H1 (cell line): ENCODE measurements around the gene KSR2. TPM values are rescaled to one million over a fixed set of nuclear protein-coding genes. Genes with fewer than 3 reads are reported as not detected.
A peak's percentile ranks its signal among the peaks of the same experiment; 100 is the strongest.

ENCODE experiments used
- CTCF ChIA-PET: fragments of 300-600 bp; sonication (Branson Sonifier 250); formaldehyde crosslinking; loops from one replicate; lab custom pipeline; 2021; ENCODE audit not compliant: partially characterized antibody; lab: Charles Lee
- POLR2A ChIA-PET: fragments of 300-600 bp; sonication (Branson Sonifier 250); formaldehyde crosslinking; loops from one replicate; lab custom pipeline; 2021; ENCODE audit warnings: inconsistent platforms; ENCODE audit not compliant: partially characterized antibody; lab: Charles Lee
- DNase-seq, 2 experiments: peaks; one replicate each; pipeline versions ENCODE4 v3.0.0 to v3.0.0-alpha.2; 2010 to 2022; ENCODE audit warnings: low spot score in 2 of 2, low read depth in 1 of 2, mixed read lengths in 1 of 2
- FAIRE-seq: peaks from 2 replicates; lab custom pipeline; 2011; peaks lifted over from hg19 to GRCh38; lab: Jason Lieb, UNC
- H2AFZ ChIP-seq: 2 replicates; pipeline ENCODE4 v1.8.1; 2012; ENCODE audit warnings: low read length, inconsistent platforms
- H2AK5ac ChIP-seq: 2 replicates; pipeline ENCODE4 v1.6.1; 2013; ENCODE audit warnings: low read depth, low read length
- H2BK120ac ChIP-seq: replicated peaks from 2 replicates; pipeline ENCODE3; 2013; ENCODE audit warnings: low read depth, low read length, inconsistent platforms
- H2BK12ac ChIP-seq: 2 replicates; pipeline ENCODE4 v1.6.1; 2013; ENCODE audit warnings: low read depth, low read length
- H2BK15ac ChIP-seq: 2 replicates; pipeline ENCODE4 v1.6.1; 2013; ENCODE audit warnings: low read length
- H2BK20ac ChIP-seq: 2 replicates; pipeline ENCODE4 v1.6.1; 2013; ENCODE audit warnings: low read length
- H2BK5ac ChIP-seq: 2 replicates; pipeline ENCODE4 v1.6.1; 2013; ENCODE audit warnings: low read depth, low read length
- H3K14ac ChIP-seq: 2 replicates; pipeline ENCODE4 v1.6.1; 2013; ENCODE audit warnings: inconsistent platforms; ENCODE audit not compliant: insufficient read length
- H3K18ac ChIP-seq: 2 replicates; pipeline ENCODE4 v1.6.1; 2013; ENCODE audit warnings: low read length; ENCODE audit errors: extremely low read depth
- H3K23ac ChIP-seq: 2 replicates; pipeline ENCODE4 v1.6.1; 2013; ENCODE audit warnings: inconsistent platforms; ENCODE audit not compliant: insufficient read length
- H3K23me2 ChIP-seq: 2 replicates; pipeline ENCODE4 v1.6.1; 2013; ENCODE audit warnings: low read depth, low read length
- H3K27ac ChIP-seq: 2 replicates; pipeline ENCODE4 v1.6.1; 2011; ENCODE audit warnings: low read depth, low read length, inconsistent platforms
- H3K27me3 ChIP-seq, 4 experiments: replicated peaks in 1 of 4; 1 replicate in 1 of 4; 2 replicates in 3 of 4; pipeline versions ENCODE4 v1.6.1 to v1.8.1; 2011 to 2013; ENCODE audit warnings: low read length in 3 of 4, mild to moderate bottlenecking in 3 of 4, inconsistent platforms in 2 of 4, mixed read lengths in 2 of 4, moderate library complexity in 1 of 4; ENCODE audit not compliant: control insufficient read depth in 3 of 4, insufficient read depth in 3 of 4; ENCODE audit errors: extremely low read depth in 1 of 4
- H3K36me3 ChIP-seq, 4 experiments: 2 replicates each; pipeline versions ENCODE4 v1.6.1 to v1.8.1; 2011 to 2013; ENCODE audit warnings: mild to moderate bottlenecking in 4 of 4, low read length in 3 of 4, moderate library complexity in 2 of 4, control low read depth in 1 of 4, inconsistent platforms in 1 of 4; ENCODE audit not compliant: insufficient read depth in 4 of 4, control insufficient read depth in 2 of 4
- H3K4ac ChIP-seq: replicated peaks from 2 replicates; pipeline ENCODE3; 2013; ENCODE audit warnings: low read length, low read depth, mixed read lengths, inconsistent platforms; ENCODE audit not compliant: insufficient read length
- H3K4me1 ChIP-seq, 4 experiments: replicated peaks in 1 of 4; 1 replicate in 1 of 4; 2 replicates in 3 of 4; pipeline versions ENCODE4 v1.6.1 to v1.8.1; 2011 to 2013; ENCODE audit warnings: low read length in 3 of 4, inconsistent platforms in 2 of 4, mixed read lengths in 1 of 4; ENCODE audit not compliant: insufficient read depth in 4 of 4, control insufficient read depth in 3 of 4
- H3K4me2 ChIP-seq, 2 experiments: 2 replicates each; pipeline versions ENCODE4 v1.6.1 to v1.8.1; 2011 to 2013; ENCODE audit warnings: low read depth in 2 of 2, low read length in 2 of 2, control low read depth in 1 of 2, inconsistent platforms in 1 of 2, mild to moderate bottlenecking in 1 of 2; ENCODE audit not compliant: insufficient read depth in 1 of 2
- H3K4me3 ChIP-seq, 4 experiments: fragments of 200-600, 300-600 bp in 1 of 4; sonication (generic), shearing (Covaris generic), sonication (Bioruptor Twin) in 1 of 4; 2 replicates each; pipeline versions ENCODE4 v1.5.1 to v1.8.1; 2011 to 2016; ENCODE audit warnings: low read length in 4 of 4, low read depth in 3 of 4, control low read depth in 2 of 4, inconsistent platforms in 2 of 4, mild to moderate bottlenecking in 2 of 4, mixed read lengths in 1 of 4, moderate library complexity in 1 of 4; ENCODE audit not compliant: insufficient read depth in 2 of 4; ENCODE audit errors: extremely low read depth in 1 of 4
- H3K56ac ChIP-seq: replicated peaks from 2 replicates; pipeline ENCODE3; 2013; ENCODE audit warnings: low read depth, mild to moderate bottlenecking, mixed read lengths, low read length, inconsistent platforms; ENCODE audit not compliant: insufficient read length
- H3K79me1 ChIP-seq: 2 replicates; pipeline ENCODE4 v1.6.1; 2013; ENCODE audit warnings: low read depth, low read length, control low read depth
- H3K79me2 ChIP-seq, 2 experiments: 2 replicates each; pipeline versions ENCODE4 v1.6.1 to v1.8.1; 2012 to 2013; ENCODE audit warnings: low read length in 2 of 2, mild to moderate bottlenecking in 2 of 2, inconsistent platforms in 1 of 2; ENCODE audit not compliant: insufficient read depth in 2 of 2, control insufficient read depth in 1 of 2
- H3K9ac ChIP-seq, 4 experiments: replicated peaks in 1 of 4; 1 replicate in 1 of 4; 2 replicates in 3 of 4; pipeline versions ENCODE4 v1.6.1 to v1.8.1; 2011 to 2013; ENCODE audit warnings: low read depth in 3 of 4, low read length in 3 of 4, control low read depth in 2 of 4, mild to moderate bottlenecking in 2 of 4, moderate library complexity in 2 of 4, inconsistent platforms in 1 of 4; ENCODE audit errors: extremely low read depth in 1 of 4
- H3K9me3 ChIP-seq, 2 experiments: 2 replicates each; pipeline versions ENCODE4 v1.6.1 to v1.8.1; 2012 to 2013; ENCODE audit warnings: mild to moderate bottlenecking in 2 of 2, moderate library complexity in 2 of 2, control low read depth in 1 of 2, inconsistent platforms in 1 of 2, low read depth in 1 of 2, low read length in 1 of 2, mixed read lengths in 1 of 2; ENCODE audit not compliant: insufficient read depth in 2 of 2
- H4K20me1 ChIP-seq, 2 experiments: replicated peaks in 1 of 2; 2 replicates each; pipeline versions ENCODE3 to v1.8.1; 2011 to 2013; ENCODE audit warnings: inconsistent platforms in 2 of 2, low read length in 2 of 2, mild to moderate bottlenecking in 1 of 2; ENCODE audit not compliant: insufficient read depth in 2 of 2, control insufficient read depth in 1 of 2
- H4K5ac ChIP-seq: 2 replicates; pipeline ENCODE4 v1.6.1; 2013; ENCODE audit warnings: low read length, low read depth, mixed read lengths, inconsistent platforms; ENCODE audit not compliant: insufficient read length
- H4K8ac ChIP-seq: 2 replicates; pipeline ENCODE4 v1.8.0; 2013; ENCODE audit warnings: mild to moderate bottlenecking, moderate library complexity, low read length, inconsistent platforms; ENCODE audit not compliant: insufficient read depth; ENCODE audit errors: extremely low read depth
- H4K91ac ChIP-seq: replicated peaks from 2 replicates; pipeline ENCODE3; 2013; ENCODE audit warnings: low read length, mixed read lengths, inconsistent platforms; ENCODE audit not compliant: insufficient read length
- CTCF ChIP-seq, 3 experiments: IDR thresholded peaks; 1 replicate in 2 of 3; 2 replicates in 1 of 3; pipeline versions ENCODE4 v1.5.1 to v1.6.1; 2011; ENCODE audit warnings: low read length in 3 of 3, mild to moderate bottlenecking in 3 of 3, inconsistent platforms in 2 of 3, low read depth in 1 of 3, moderate library complexity in 1 of 3; ENCODE audit not compliant: insufficient read depth in 1 of 3; ENCODE audit errors: control extremely low read depth in 1 of 3
- EP300 ChIP-seq, 2 experiments: IDR thresholded peaks; 1 replicate in 1 of 2; 2 replicates in 1 of 2; pipeline ENCODE4 v1.6.1; 2011 to 2012; ENCODE audit warnings: low read depth in 2 of 2, low read length in 2 of 2, mild to moderate bottlenecking in 2 of 2, borderline replicate concordance in 1 of 2, inconsistent platforms in 1 of 2, moderate library complexity in 1 of 2
- KDM4A ChIP-seq: IDR thresholded peaks from one replicate; pipeline ENCODE4 v1.7.1; 2012; ENCODE audit warnings: low read depth, mild to moderate bottlenecking, moderate library complexity, low read length, inconsistent platforms; ENCODE audit not compliant: severe bottlenecking
- RAD21 ChIP-seq, 2 experiments: IDR thresholded peaks in 1 of 2; conservative IDR thresholded peaks in 1 of 2; 2 replicates each; pipeline ENCODE4 v1.6.1; 2011; ENCODE audit warnings: low read depth in 2 of 2, low read length in 2 of 2, improper control_type of control experiment in 1 of 2, inconsistent platforms in 1 of 2, mild to moderate bottlenecking in 1 of 2, moderate library complexity in 1 of 2
- SUZ12 ChIP-seq: fragments of 200-600 bp; sonication (generic); IDR thresholded peaks from 2 replicates; pipeline ENCODE4 v1.6.1; 2012; ENCODE audit warnings: mild to moderate bottlenecking, inconsistent platforms, low read length, moderate library complexity, mixed read lengths
- TAF1 ChIP-seq: IDR thresholded peaks from 2 replicates; pipeline ENCODE4 v1.6.1; 2011; ENCODE audit warnings: mild to moderate bottlenecking, low read depth, low read length
- USF2 ChIP-seq: IDR thresholded peaks from 2 replicates; pipeline ENCODE4 v1.6.1; 2011; ENCODE audit warnings: low read length, improper control_type of control experiment
- WGBS, 2 experiments: shearing (Covaris generic) in 1 of 2; methylation state at CpG; one replicate each; pipeline versions ENCODE4 v1.1.6 to v1.1.7; 2013 to 2015; ENCODE audit warnings: low lambda C conversion rate in 2 of 2, mixed read lengths in 2 of 2, inconsistent platforms in 1 of 2, low coverage in 1 of 2, missing lambda C conversion rate in 1 of 2; ENCODE audit not compliant: insufficient replicate concordance in 2 of 2, insufficient coverage in 1 of 2, insufficient read length in 1 of 2; ENCODE audit errors: extremely low coverage in 1 of 2, missing lambda C conversion rate in 1 of 2; 5-methylcytosine and 5-hydroxymethylcytosine counted together
- polyA plus RNA-seq, 7 experiments: library from polyadenylated mRNA; depleted of rRNA in 3 of 7; stranded (reverse) in 5 of 7; unstranded in 2 of 7; fragments of >200 nt in 5 of 7; fragments of 200-250 nt in 2 of 7; gene quantifications; 1 replicate in 5 of 7; 2 replicates in 1 of 7; 4 replicates in 1 of 7; pipeline versions ENCODE4 v1.2.1 to v1.2.3, GENCODE V29; 2011 to 2013; ENCODE audit warnings: missing spikeins in 2 of 7, mixed read lengths in 2 of 7
- total RNA-seq: library from RNA; stranded (reverse); fragmentation: NEBNext Ultra II Directional; extraction: Animal tissue kit (Norgen Biotek cat#: 25700); gene quantifications from 2 replicates; pipeline ENCODE4 v1.2.1, GENCODE V29; 2021

The KSR2 gene
- total and polyA plus RNA-seq, 2 of the 8 experiments (the other 6 are each of a cell fraction or from before 2014, with no cell fraction given): 0.74 to 2.2 TPM

GRCh38 chr12:117603316-117604113 lies 365.3 kb downstream of the KSR2 start:
- no peak overlapping the region for H3K27ac ChIP-seq
- ChIA-PET CTCF (interaction anchor here (0.6 to 2.5 kb wide), 6 partner anchors 10 to 215 kb away, joined by 3 to 8 read pairs (median 4); no protein-coding TSS in a partner anchor), POLR2A (interaction anchor here (0.9 kb wide), 1 partner anchor 17 kb away, joined by 3 read pairs; no protein-coding TSS in a partner anchor)
- FAIRE-seq (peak; percentile 74), DNase-seq (no peak)
- no peak overlapping the region for H3K9ac ChIP-seq
- no peaks in the 10 kb centered on the region for H4K20me1 ChIP-seq
- H3K36me3 ChIP-seq: no peaks in the 10 kb centered on the region
- H2AFZ ChIP-seq: no peak overlapping the region
- H3K27me3 ChIP-seq: no peaks in the 10 kb centered on the region
- H3K56ac ChIP-seq: no peak overlapping the region
- no peak overlapping the region for H3K14ac ChIP-seq
- H2BK120ac ChIP-seq: no peak overlapping the region
- 64% methylated on average over 4 of the region's 4 CpGs; no CpG with 5 or more reads in 1 of the 2 experiments for WGBS, 2 experiments
- no peaks in the 10 kb centered on the region for H3K79me1 ChIP-seq
- H3K23me2 ChIP-seq: no peaks in the 10 kb centered on the region; the same call in 1 of the 2 replicates
- no peak overlapping the region for H2BK5ac ChIP-seq
- no peak overlapping the region for H2BK15ac ChIP-seq
- no peak overlapping the region for H3K23ac ChIP-seq
- no peaks in the 10 kb centered on the region for H3K9me3 ChIP-seq
- H2AK5ac ChIP-seq: no peak overlapping the region
- no peak overlapping the region for H3K4me3 ChIP-seq
- no peaks in the 10 kb centered on the region for H3K79me2 ChIP-seq
- no peak overlapping the region for H4K5ac ChIP-seq
- H3K4me2 ChIP-seq: no peak overlapping the region
- no peak overlapping the region for H2BK12ac ChIP-seq
- H3K4ac ChIP-seq: no peak overlapping the region
- no peak overlapping the region for H4K91ac ChIP-seq
- no peak overlapping the region; the same call in 1 of the 2 replicates for H4K8ac ChIP-seq
- no peak overlapping the region for H3K18ac ChIP-seq
- H3K4me1 ChIP-seq: no peaks in the 10 kb centered on the region; a peak in 4 of 7 replicates
- no peak overlapping the region for H2BK20ac ChIP-seq
- TF ChIP-seq SUZ12 (no peak), CTCF (IDR thresholded peaks at IDR 0.05; ENCODE audit: control extremely low read depth in 1 of 3, insufficient read depth in 1 of 3, low read depth in 1 of 3, low read length in 3 of 3) (peak in 2 of 3 experiments; percentile 41 to 61; a peak in 3 of 4 replicates), RAD21 (IDR thresholded peaks at IDR 0.05 in 1 of 2, conservative IDR thresholded peaks at IDR 0.05 in 1 of 2; ENCODE audit: low read depth in 2 of 2, low read length in 2 of 2) (peak; percentile 41 to 56), USF2 (no peak), EP300 (IDR thresholded peaks at IDR 0.05; ENCODE audit: borderline replicate concordance in 1 of 2, low read depth in 2 of 2, low read length in 2 of 2) (no peak), TAF1 (no peak), KDM4A (no peak)
